Stimulated activated memory B cell treated with anti-CD40 and anti-IgM and Interleukin-4, amounts not matched to agents 10 μg/mL and 1 μg/mL and 100 μg/mL, for 72 hours (primary cell): ENCODE measurements around the gene CLCNKA.
"Not testable (repeated sequence)": the region's sequence is repeated elsewhere in the genome, so short reads cannot be mapped to it uniquely, and the experiment has no call there.

Source experiments
- ATAC-seq: fragments of 150-1000 bp; cut with Tn5 transposase; 2 replicates; pipeline ENCODE4 v1.10.0; 2021
- H3K27ac Mint-ChIP-seq: one replicate; pipeline ENCODE4 v1.8.0; 2022; ENCODE audit warnings: mild to moderate bottlenecking, mixed read lengths
- H3K27me3 Mint-ChIP-seq: one replicate; pipeline ENCODE4 v1.8.0; 2022; ENCODE audit warnings: mixed read lengths
- H3K36me3 Mint-ChIP-seq: one replicate; pipeline ENCODE4 v1.8.0; 2022; ENCODE audit warnings: mixed read lengths
- H3K4me1 Mint-ChIP-seq: one replicate; pipeline ENCODE4 v1.8.0; 2022; ENCODE audit warnings: mixed read lengths
- H3K4me3 Mint-ChIP-seq: one replicate; pipeline ENCODE4 v1.8.0; 2022; ENCODE audit warnings: mild to moderate bottlenecking, moderate library complexity, mixed read lengths
- H3K9me3 Mint-ChIP-seq: one replicate; pipeline ENCODE4 v1.8.0; 2022; ENCODE audit warnings: mixed read lengths

Gene CLCNKA

DNA sequence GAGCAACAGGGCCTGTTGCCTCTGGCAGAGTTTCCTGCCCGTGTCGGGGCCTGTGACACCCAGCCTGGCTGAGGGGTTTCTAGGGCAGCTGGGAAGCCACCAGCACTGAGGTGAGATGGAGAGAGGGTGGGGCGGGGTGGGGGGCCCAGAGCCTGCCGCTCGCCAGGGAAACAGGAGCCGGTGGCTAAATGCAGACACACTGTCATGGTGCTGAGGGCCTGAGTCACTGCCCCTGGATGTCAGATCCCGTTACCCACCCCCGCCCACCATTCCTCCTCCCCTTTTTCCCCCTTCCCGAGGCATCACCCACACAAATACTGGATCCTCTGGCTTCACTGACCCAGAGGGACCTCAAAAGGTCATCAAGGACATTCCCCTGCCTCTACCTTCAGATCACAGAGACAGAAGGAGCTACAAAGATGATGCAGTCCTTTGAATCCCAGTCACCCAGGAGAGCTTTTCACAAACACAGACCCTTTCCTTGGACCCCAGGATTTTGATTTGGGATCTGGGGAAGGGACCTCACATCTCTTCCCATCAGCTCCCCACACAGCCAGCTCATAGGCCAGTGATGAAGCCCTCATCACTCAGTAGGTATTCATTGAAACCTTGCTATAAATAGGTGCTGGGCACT lies 2.1 kb upstream of the CLCNKA start:
- H3K27me3 Mint-ChIP-seq: peaks cover 33% of the 10 kb centered on the region
- no peak overlapping the region for H3K4me3 Mint-ChIP-seq
- H3K36me3 Mint-ChIP-seq: no peaks in the 10 kb centered on the region
- H3K9me3 Mint-ChIP-seq: no peaks in the 10 kb centered on the region
- H3K4me1 Mint-ChIP-seq: peaks cover 24% of the 10 kb centered on the region
- H3K27ac Mint-ChIP-seq: no peak overlapping the region
- no peak for ATAC-seq

DNA sequence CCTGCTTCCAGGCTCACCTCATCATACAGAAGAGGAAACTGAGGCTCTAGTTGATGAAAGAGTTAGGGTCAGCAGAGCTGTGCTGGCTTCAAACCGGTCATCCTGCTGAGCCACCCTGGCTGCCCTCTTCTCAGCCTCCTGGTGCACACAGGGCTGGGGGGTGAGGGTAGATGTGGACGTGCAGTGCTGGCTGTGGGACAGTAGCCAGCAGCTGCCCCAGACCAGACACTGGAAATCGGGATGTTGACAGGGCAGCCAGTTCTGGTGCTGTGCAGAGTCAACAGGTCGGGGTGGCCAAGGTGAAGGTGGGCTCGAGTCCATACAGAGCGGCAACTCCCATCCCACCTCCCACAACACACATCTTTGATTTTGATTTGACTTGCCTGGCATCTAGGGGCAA lies 1.5 kb upstream of the CLCNKA start:
- Mint-ChIP-seq H3K4me1 (peaks cover 18% of the 10 kb centered on the region), H3K27ac (no peak overlapping the region), H3K9me3 (no peaks in the 10 kb centered on the region), H3K27me3 (peaks cover 28% of the 10 kb centered on the region), H3K36me3 (no peaks in the 10 kb centered on the region), H3K4me3 (no peak overlapping the region)
- no peak for ATAC-seq

DNA sequence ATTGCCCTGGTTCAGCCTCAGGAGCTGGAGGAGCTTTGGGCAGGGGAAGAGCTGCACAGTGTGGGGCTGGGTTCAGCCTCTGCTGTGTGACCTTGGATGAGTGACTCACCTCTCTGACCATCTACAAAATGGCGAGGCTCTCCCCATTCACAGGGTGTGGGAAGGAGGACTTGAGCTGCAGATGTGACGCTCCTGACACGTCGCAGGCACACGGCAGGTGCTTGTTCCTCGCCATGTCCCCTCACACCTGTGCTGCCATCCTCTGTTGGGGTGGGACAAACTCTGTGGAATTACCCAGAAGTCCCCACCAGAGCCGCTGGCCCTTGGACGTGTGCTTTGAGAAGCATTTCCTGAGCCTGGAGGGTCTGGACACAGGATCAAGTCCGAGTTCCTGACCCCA lies 958 bp upstream of the CLCNKA start:
- not testable (repeated sequence) for H3K27ac Mint-ChIP-seq, H3K4me3 Mint-ChIP-seq, ATAC-seq, H3K36me3 Mint-ChIP-seq, H3K9me3 Mint-ChIP-seq
- H3K27me3 Mint-ChIP-seq: peaks cover 23% of the 10 kb centered on the region
- peaks cover 13% of the 10 kb centered on the region for H3K4me1 Mint-ChIP-seq

DNA sequence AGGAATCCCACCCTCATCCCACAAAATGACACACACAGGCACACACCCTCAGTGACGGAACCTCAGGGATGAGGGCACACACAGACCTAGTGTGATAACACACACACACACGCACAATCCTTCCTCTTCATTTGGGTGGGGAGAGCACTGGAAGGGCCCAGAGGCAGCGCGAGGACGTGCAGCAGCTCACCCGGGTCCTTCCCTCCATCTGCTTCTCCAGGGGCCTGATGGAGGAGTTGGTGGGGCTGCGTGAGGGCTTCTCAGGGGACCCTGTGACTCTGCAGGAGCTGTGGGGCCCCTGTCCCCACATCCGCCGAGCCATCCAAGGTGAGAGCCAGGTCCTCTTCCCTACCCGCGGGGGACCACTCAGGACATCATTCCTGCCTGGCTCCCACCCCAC lies 557 bp downstream of the CLCNKA start:
- H3K27me3 Mint-ChIP-seq: peaks cover 29% of the 10 kb centered on the region
- no peak overlapping the region for H3K27ac Mint-ChIP-seq
- H3K4me1 Mint-ChIP-seq: peaks cover 13% of the 10 kb centered on the region
- no peak for ATAC-seq
- no peak overlapping the region for H3K4me3 Mint-ChIP-seq
- no peaks in the 10 kb centered on the region for H3K36me3 Mint-ChIP-seq
- no peaks in the 10 kb centered on the region for H3K9me3 Mint-ChIP-seq

DNA sequence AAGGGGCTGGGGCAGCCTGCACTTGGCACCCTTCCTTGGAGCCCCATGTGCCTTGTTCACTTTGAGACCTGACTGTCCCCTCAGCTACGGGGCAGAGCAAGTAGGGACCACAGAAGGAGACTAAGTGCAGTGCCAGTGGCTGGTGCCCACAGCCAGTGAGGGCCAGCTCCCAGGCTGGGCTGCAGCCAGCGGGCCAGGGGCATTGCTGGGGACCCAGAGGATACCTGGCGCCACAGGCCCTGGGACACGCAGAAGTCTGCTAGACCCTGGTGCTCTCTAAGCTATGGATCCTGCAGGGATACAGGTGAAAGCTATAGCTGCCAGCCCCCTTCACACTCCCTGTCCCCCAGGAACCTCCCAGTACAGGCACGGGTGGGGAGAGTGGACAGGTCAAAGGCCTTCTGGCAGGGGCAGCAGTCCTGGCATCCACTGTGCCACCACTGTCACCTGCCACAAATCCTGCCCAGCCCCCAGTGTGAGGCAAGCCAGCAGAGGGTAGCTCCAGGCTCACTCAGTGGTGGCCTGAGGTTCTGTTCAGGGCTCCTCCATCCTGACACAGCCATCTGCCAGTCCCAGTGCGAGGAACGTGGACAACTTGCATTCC lies 1.3 kb downstream of the CLCNKA start:
- Mint-ChIP-seq H3K36me3 (no peaks in the 10 kb centered on the region), H3K27ac (no peak overlapping the region), H3K27me3 (peaks cover 36% of the 10 kb centered on the region), H3K4me3 (no peak overlapping the region), H3K9me3 (no peaks in the 10 kb centered on the region), H3K4me1 (peaks cover 12% of the 10 kb centered on the region)
- ATAC-seq: no peak

DNA sequence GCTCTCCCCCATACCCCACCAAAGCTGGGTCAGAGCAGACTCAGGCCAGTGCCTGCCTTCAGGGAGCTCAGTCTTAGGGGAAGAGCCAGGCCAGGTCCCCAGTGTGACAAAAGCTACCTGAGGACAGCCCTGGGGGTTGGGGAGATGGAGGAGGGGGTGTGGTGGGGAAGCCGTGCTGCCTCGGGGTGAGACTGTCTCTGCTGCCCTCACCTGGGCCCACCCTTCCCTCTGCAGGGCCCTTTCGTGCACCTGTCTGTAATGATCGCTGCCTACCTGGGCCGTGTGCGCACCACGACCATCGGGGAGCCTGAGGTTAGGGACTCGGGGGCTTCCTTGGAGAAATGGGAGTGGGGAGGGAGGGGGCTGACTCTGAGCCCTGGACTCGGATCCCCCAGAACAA lies 4.5 kb downstream of the CLCNKA start:
- not testable (repeated sequence) for H3K27ac Mint-ChIP-seq, ATAC-seq, H3K4me3 Mint-ChIP-seq, H3K36me3 Mint-ChIP-seq, H3K9me3 Mint-ChIP-seq
- H3K4me1 Mint-ChIP-seq: peaks cover 18% of the 10 kb centered on the region
- H3K27me3 Mint-ChIP-seq: peaks cover 62% of the 10 kb centered on the region

DNA sequence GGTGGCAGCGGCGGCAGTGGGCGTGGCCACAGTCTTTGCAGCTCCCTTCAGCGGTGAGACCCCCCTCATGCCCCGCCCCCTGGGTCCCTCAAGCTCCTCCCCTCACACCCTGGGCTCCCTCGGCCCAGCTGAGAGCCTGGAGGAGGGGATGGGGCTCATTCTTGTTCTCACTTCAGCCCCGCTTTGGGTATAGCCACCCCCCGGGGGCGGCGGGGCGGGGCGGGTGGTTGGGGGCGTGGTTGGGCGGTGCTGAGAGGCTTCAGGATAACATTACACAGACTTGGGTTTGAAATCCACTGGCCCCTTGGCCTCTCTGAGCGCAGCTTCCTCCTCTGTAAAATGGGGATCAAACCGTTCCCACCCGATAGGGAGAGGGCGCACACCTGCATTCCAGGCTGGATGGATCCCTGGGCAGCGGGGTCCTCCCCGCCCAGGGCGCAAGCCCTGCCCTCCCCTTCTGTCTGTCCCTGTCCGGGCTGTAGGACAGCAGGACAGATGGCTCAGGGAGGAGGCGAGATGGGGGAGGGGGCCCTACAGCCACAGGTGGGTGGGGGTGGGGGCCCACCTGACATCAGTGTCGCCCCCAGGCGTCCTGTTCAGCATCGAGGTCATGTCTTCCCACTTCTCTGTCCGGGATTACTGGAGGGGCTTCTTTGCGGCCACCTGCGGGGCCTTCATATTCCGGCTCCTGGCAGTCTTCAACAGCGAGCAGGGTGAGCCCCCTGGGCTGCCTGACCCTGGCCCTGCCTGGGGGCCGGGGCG lies 5.1 kb downstream of the CLCNKA start:
- Mint-ChIP-seq H3K27me3 (peaks cover 56% of the 10 kb centered on the region), H3K36me3 (no peaks in the 10 kb centered on the region), H3K9me3 (no peaks in the 10 kb centered on the region), H3K27ac (no peak overlapping the region), H3K4me1 (peaks cover 18% of the 10 kb centered on the region), H3K4me3 (peak overlapping the region; percentile 42)
- ATAC-seq: no peak

DNA sequence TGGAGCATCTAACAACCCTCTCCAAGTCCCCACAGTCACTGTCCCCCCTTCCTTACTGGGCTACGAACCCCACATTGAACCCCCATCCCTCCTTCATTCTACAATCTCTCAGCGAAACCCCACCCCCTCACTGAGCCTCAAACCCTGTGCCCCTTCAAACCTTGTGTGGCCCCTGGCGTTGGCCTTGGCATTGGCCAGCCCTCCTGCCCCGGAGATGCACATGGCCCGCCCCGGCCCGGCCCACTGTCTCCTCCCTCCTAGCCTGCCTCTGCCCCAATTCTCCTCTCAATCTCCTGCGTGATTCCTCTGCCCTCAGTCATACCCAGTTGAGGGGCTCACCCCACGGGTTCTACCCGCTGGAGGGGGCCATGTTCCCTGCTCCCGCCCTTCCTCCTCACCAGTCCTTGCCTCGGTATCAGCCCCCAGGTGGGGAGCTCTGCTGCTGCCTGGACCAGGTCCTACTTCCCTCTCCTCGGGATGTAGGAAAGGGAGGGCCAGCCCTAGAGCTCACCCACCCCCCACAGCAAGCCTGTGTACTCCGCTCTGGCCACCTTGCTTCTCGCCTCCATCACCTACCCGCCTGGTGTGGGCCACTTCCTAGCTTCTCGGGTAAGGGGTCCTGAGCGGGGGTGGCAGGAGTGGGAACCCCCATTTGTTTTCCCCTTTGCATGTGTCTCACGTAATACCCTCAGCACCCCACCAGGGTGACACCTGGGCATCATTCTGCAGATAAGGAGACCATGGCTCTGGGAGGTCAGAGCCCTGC lies 6.6 kb downstream of the CLCNKA start:
- Mint-ChIP-seq H3K4me3 (peak overlapping the region; percentile 8), H3K27me3 (peaks cover 57% of the 10 kb centered on the region)
- ATAC-seq: no peak

DNA sequence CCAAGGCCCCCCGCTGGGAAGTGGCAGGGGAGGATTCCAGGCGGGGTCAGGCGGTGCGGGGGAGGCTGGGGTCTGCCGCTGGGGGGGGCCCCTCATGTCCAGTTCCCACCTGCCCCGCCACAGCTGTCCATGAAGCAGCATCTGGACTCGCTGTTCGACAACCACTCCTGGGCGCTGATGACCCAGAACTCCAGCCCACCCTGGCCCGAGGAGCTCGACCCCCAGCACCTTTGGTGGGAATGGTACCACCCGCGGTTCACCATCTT lies 7.1 kb downstream of the CLCNKA start:
- not testable (repeated sequence) for H3K4me3 Mint-ChIP-seq, ATAC-seq, H3K36me3 Mint-ChIP-seq, H3K9me3 Mint-ChIP-seq, H3K27ac Mint-ChIP-seq
- H3K4me1 Mint-ChIP-seq: peaks cover 25% of the 10 kb centered on the region
- H3K27me3 Mint-ChIP-seq: peaks cover 58% of the 10 kb centered on the region

More for the DNA sequence above, 6.6 kb downstream of the CLCNKA start:
- Mint-ChIP-seq H3K36me3 (no peaks in the 10 kb centered on the region), H3K4me1 (peaks cover 25% of the 10 kb centered on the region), H3K9me3 (no peaks in the 10 kb centered on the region), H3K27ac (no peak overlapping the region)

DNA sequence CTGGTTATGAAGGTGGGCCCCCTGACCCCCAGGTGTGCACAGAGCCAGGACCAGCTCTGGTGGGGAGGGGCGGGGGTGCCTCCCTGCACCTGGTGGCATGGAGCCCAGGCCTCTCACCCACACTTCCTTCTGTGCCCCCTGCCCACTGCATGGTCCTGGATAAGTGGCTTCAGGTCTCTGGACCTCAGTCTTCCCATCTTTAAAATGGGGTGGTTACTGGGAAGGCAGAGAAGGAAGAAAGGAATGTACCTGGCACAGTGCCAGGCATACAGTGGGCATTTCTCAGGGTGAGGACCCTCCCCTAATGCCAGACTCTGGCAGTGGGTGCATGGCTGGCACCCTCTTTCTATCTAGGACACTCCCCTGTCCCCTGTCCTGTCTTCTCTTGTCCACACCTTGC lies 7.5 kb downstream of the CLCNKA start:
- Mint-ChIP-seq H3K27me3 (peaks cover 61% of the 10 kb centered on the region), H3K36me3 (no peaks in the 10 kb centered on the region), H3K4me1 (peaks cover 25% of the 10 kb centered on the region), H3K9me3 (no peaks in the 10 kb centered on the region), H3K4me3 (no peak overlapping the region), H3K27ac (no peak overlapping the region)
- no peak for ATAC-seq

DNA sequence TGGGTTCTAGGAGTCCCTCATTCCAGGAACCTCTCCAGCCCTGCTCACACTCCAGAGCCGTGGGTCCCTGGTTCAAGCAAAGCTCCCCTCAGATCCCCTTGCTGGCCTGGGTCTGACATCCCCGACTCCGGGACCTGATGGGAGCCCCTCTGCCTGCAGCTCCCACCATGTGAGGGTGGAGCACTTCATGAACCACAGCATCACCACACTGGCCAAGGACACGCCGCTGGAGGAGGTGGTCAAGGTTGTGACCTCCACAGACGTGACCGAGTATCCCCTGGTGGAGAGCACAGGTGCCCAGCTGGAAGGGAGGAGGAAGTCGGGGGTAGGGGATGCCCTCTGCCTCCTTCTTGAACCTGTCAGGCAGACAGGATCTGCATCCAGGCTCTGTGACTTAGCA lies 9.7 kb downstream of the CLCNKA start:
- no peaks in the 10 kb centered on the region for H3K36me3 Mint-ChIP-seq
- H3K27me3 Mint-ChIP-seq: peaks cover 65% of the 10 kb centered on the region
- H3K27ac Mint-ChIP-seq: no peak overlapping the region
- no peak overlapping the region for H3K4me3 Mint-ChIP-seq
- ATAC-seq: no peak
- no peaks in the 10 kb centered on the region for H3K9me3 Mint-ChIP-seq
- peaks cover 25% of the 10 kb centered on the region for H3K4me1 Mint-ChIP-seq

DNA sequence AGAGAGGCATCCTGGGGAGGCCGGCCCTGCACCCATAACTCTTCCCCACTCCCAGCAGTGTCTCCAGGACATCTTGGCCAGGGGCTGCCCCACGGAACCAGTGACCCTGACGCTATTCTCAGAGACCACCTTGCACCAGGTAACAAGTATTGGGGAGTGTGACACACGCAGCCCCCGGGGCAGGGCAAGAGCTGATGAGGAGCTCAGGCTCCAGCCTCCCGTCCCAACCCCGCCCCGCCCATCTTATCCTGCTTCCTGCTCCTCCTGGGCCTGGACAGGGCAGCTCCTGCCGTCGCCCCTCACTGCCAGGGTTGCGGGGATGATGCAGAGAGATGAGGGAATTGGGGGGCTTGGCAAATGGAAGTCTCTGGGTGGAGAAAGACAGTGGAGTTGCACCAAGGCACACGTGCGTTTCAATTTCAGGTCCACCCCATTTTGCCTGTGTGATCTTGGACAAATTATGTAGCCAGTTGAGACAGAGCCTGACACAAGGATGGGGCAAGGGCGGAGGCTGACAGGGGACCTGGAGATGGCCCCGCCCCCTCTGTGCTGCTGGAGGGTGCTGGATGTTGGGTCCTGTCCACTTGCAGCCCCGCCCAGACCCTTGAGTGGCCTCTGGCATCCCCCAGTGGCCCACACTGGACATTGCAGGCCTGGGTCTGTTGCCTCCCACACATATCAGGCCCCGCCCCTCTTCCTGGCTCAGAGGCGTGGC lies 10.7 kb downstream of the CLCNKA start:
- Mint-ChIP-seq H3K27me3 (peaks cover 65% of the 10 kb centered on the region), H3K27ac (no peak overlapping the region), H3K9me3 (no peaks in the 10 kb centered on the region), H3K4me3 (no peak overlapping the region), H3K4me1 (peaks cover 15% of the 10 kb centered on the region), H3K36me3 (no peaks in the 10 kb centered on the region)
- peak; percentile 76 for ATAC-seq

DNA sequence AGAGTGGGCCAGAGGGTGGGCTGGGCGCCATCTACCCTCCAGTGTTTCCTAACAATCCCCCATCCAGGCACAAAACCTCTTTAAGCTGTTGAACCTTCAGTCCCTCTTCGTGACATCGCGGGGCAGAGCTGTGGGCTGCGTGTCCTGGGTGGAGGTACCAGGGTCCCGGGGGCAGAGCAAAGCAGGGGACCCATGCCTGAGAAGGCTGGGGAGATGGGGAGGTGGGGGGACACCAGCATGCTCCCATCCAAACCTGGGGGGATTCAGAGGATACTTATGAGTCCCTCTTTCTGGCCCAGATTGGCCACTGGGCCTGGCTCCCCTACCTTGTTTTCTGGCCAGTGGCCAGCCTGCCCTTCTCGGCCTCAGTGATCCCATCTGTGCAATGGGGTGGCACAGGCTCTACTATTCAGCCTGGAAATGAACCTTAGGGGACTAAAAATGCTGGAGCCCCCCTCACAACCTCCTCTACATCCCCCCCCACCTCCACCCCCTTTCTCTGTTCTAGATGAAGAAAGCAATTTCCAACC lies 11.3 kb downstream of the CLCNKA start:
- not testable (repeated sequence) for H3K27ac Mint-ChIP-seq, ATAC-seq, H3K36me3 Mint-ChIP-seq, H3K4me3 Mint-ChIP-seq, H3K9me3 Mint-ChIP-seq
- peaks cover 12% of the 10 kb centered on the region for H3K4me1 Mint-ChIP-seq
- H3K27me3 Mint-ChIP-seq: peaks cover 61% of the 10 kb centered on the region

DNA sequence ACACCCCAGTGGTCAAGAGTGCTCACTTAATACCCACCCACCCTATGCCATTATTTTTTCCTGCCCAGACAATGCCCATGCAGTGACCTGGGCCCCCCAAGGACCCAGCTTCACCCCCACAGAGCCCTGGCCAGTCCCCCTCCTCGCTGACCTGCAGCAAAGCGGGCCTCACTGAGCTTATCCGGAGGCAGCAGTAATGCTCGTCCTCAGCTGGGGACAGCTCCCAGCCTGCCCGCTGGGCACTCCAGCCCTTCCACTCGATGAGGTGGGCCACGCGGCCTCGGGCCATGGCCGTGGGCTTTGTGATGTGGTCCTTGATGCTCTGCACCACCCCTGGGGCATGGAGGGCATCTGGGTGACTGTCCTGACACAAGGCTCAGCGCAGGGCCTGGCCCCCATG lies 14.6 kb downstream of the CLCNKA start:
- not testable (repeated sequence) for ATAC-seq, H3K4me1 Mint-ChIP-seq, H3K27ac Mint-ChIP-seq, H3K36me3 Mint-ChIP-seq, H3K9me3 Mint-ChIP-seq, H3K4me3 Mint-ChIP-seq
- peaks cover 46% of the 10 kb centered on the region for H3K27me3 Mint-ChIP-seq

DNA sequence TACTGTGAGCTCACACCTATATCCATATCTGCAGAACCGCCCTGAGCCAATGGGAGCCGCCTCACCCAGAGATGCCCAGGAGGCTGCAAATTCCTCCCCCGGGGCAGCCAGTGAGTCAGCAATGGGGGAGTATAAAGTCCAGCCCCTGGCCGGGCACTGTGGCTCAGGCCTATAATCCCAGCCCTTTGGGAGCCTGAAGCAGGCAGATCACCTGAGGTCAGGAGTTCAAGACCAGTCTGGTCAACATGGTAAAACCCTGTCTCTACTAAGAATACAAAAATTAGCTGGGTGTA lies 16.7 kb downstream of the CLCNKA start:
- H3K9me3 Mint-ChIP-seq: no peaks in the 10 kb centered on the region
- H3K27ac Mint-ChIP-seq: no peak overlapping the region
- H3K4me1 Mint-ChIP-seq: no peaks in the 10 kb centered on the region
- ATAC-seq: no peak
- H3K36me3 Mint-ChIP-seq: no peaks in the 10 kb centered on the region
- H3K4me3 Mint-ChIP-seq: no peak overlapping the region
- peaks cover 48% of the 10 kb centered on the region for H3K27me3 Mint-ChIP-seq
